Adipocyte (in vitro differentiated cells): ENCODE data around the gene BFAR.
"Not testable (repeated sequence)": the region's sequence is repeated elsewhere in the genome, so short reads cannot be mapped to it uniquely, and the experiment has no call there.

ENCODE experiments used
- DNase-seq: peaks from one replicate; pipeline ENCODE4 v3.0.0-alpha.2; 2015; ENCODE audit warnings: low read depth
- H3K27me3 ChIP-seq: replicated peaks from 2 replicates; pipeline ENCODE4 v1.7.0; 2013; ENCODE audit warnings: mild to moderate bottlenecking, low read length, moderate library complexity; ENCODE audit not compliant: control insufficient read depth, insufficient read depth
- H3K36me3 ChIP-seq: 2 replicates; pipeline ENCODE4 v1.7.0; 2013; ENCODE audit warnings: low read length, mild to moderate bottlenecking, moderate library complexity; ENCODE audit not compliant: control insufficient read depth, insufficient read depth, severe bottlenecking
- H3K4me1 ChIP-seq: 2 replicates; pipeline ENCODE4 v1.7.0; 2013; ENCODE audit warnings: mild to moderate bottlenecking, low read length, moderate library complexity; ENCODE audit not compliant: control insufficient read depth, insufficient read depth
- H3K4me3 ChIP-seq: 2 replicates; pipeline ENCODE4 v1.7.0; 2013; ENCODE audit warnings: mild to moderate bottlenecking, low read length, moderate library complexity
- H3K9ac ChIP-seq: 2 replicates; pipeline ENCODE4 v1.7.0; 2013; ENCODE audit warnings: mild to moderate bottlenecking, low read length, moderate library complexity
- H3K9me3 ChIP-seq: 2 replicates; pipeline ENCODE4 v1.7.0; 2013; ENCODE audit warnings: mild to moderate bottlenecking, low read length, moderate library complexity; ENCODE audit not compliant: control insufficient read depth

The BFAR gene

GRCh38 chr16:14616280-14616679 lies 16.5 kb upstream of the BFAR start:
- Histone ChIP-seq H3K9me3 (no peaks in the 10 kb centered on the region), H3K4me1 (no peaks in the 10 kb centered on the region), H3K36me3 (peaks cover 73% of the 10 kb centered on the region), H3K9ac (no peak overlapping the region), H3K4me3 (no peak overlapping the region), H3K27me3 (no peaks in the 10 kb centered on the region)
- no peak for DNase-seq

- Histone ChIP-seq H3K27me3 (no peaks in the 10 kb centered on the region), H3K4me1 (no peaks in the 10 kb centered on the region), H3K4me3 (no peak overlapping the region), H3K9me3 (no peaks in the 10 kb centered on the region), H3K36me3 (peaks cover 75% of the 10 kb centered on the region), H3K9ac (no peak overlapping the region)
- no peak for DNase-seq
Observed at GRCh38 chr16:14618566-14618965, 14.2 kb upstream of the BFAR start.

GRCh38 chr16:14627078-14627477 lies 5.7 kb upstream of the BFAR start:
- H3K36me3 ChIP-seq = peaks cover 54% of the 10 kb centered on the region
- no peak overlapping the region for H3K4me3 ChIP-seq
- no peaks in the 10 kb centered on the region for H3K27me3 ChIP-seq

GRCh38 chr16:14628806-14629611 lies 3.7 kb upstream of the BFAR start:
- DNase-seq = peak; percentile 15
- Histone ChIP-seq H3K27me3 (no peaks in the 10 kb centered on the region), H3K9ac (peak overlapping the region; percentile 99), H3K36me3 (peaks cover 40% of the 10 kb centered on the region), H3K4me1 (peaks cover 25% of the 10 kb centered on the region), H3K9me3 (no peaks in the 10 kb centered on the region), H3K4me3 (peak overlapping the region; percentile 94)

More at GRCh38 chr16:14627078-14627477, 5.7 kb upstream of the BFAR start:
- Histone ChIP-seq H3K9me3 (no peaks in the 10 kb centered on the region), H3K4me1 (peaks cover 22% of the 10 kb centered on the region), H3K9ac (no peak overlapping the region)
- DNase-seq = no peak

- no peaks in the 10 kb centered on the region for H3K9me3 ChIP-seq
- peaks cover 35% of the 10 kb centered on the region for H3K36me3 ChIP-seq
- peak overlapping the region; percentile 94 for H3K4me3 ChIP-seq
- no peak for DNase-seq
- H3K27me3 ChIP-seq = no peaks in the 10 kb centered on the region
- peak overlapping the region; percentile 99 for H3K9ac ChIP-seq
- H3K4me1 ChIP-seq = peaks cover 30% of the 10 kb centered on the region
Observed at GRCh38 chr16:14629612-14629918, 3.2 kb upstream of the BFAR start.

- Histone ChIP-seq H3K4me3 (peak within 1 kb of the TSS; percentile 94), H3K4me1 (peaks cover 35% of the 10 kb centered on the region), H3K9ac (peak within 1 kb of the TSS; percentile 99), H3K27me3 (no peaks in the 10 kb centered on the region), H3K36me3 (peaks cover 30% of the 10 kb centered on the region), H3K9me3 (no peaks in the 10 kb centered on the region)
- DNase-seq = peak; percentile 99
Observed at GRCh38 chr16:14629919-14630619, 2.7 kb upstream of the BFAR start, which contains the start of gene PARN. PARN (minus strand) TSS chr16:14630260; CDS start chr16:14630125, 135 bp downstream.

- Histone ChIP-seq H3K4me3 (peak overlapping the region; percentile 94), H3K36me3 (peaks cover 23% of the 10 kb centered on the region), H3K4me1 (peaks cover 42% of the 10 kb centered on the region), H3K9ac (peak overlapping the region; percentile 99)
- DNase-seq, H3K27me3 ChIP-seq, H3K9me3 ChIP-seq: not testable (repeated sequence)
Observed at GRCh38 chr16:14630620-14631330, 2.0 kb upstream of the BFAR start.

GRCh38 chr16:14634389-14634725 lies 1.6 kb downstream of the BFAR start:
- no peak for DNase-seq
- Histone ChIP-seq H3K9me3 (no peaks in the 10 kb centered on the region), H3K4me3 (peak overlapping the region; percentile 93), H3K27me3 (no peaks in the 10 kb centered on the region), H3K4me1 (peaks cover 29% of the 10 kb centered on the region), H3K36me3 (peaks cover 12% of the 10 kb centered on the region), H3K9ac (no peak overlapping the region)

GRCh38 chr16:14635395-14636165 lies 2.8 kb downstream of the BFAR start:
- Histone ChIP-seq H3K9ac (no peak overlapping the region), H3K4me1 (peaks cover 24% of the 10 kb centered on the region), H3K36me3 (peaks cover 24% of the 10 kb centered on the region), H3K4me3 (peak overlapping the region; percentile 24), H3K9me3 (no peaks in the 10 kb centered on the region), H3K27me3 (no peaks in the 10 kb centered on the region)
- DNase-seq = no peak

GRCh38 chr16:14636179-14636950 lies 3.6 kb downstream of the BFAR start:
- peaks cover 29% of the 10 kb centered on the region for H3K36me3 ChIP-seq
- DNase-seq = not testable (repeated sequence)

More at GRCh38 chr16:14636179-14636950, 3.6 kb downstream of the BFAR start:
- not testable (repeated sequence) for H3K9ac ChIP-seq, H3K9me3 ChIP-seq, H3K4me3 ChIP-seq, H3K27me3 ChIP-seq
- peaks cover 24% of the 10 kb centered on the region for H3K4me1 ChIP-seq
